Measurements from ENCODE around the gene TRMT112. TPM values are rescaled to one million over a fixed set of nuclear protein-coding genes. Genes with fewer than 3 reads are reported as not detected.

The TRMT112 gene
- total RNA-seq, 1 experiment from 2014 or later: 328 TPM

DNA sequence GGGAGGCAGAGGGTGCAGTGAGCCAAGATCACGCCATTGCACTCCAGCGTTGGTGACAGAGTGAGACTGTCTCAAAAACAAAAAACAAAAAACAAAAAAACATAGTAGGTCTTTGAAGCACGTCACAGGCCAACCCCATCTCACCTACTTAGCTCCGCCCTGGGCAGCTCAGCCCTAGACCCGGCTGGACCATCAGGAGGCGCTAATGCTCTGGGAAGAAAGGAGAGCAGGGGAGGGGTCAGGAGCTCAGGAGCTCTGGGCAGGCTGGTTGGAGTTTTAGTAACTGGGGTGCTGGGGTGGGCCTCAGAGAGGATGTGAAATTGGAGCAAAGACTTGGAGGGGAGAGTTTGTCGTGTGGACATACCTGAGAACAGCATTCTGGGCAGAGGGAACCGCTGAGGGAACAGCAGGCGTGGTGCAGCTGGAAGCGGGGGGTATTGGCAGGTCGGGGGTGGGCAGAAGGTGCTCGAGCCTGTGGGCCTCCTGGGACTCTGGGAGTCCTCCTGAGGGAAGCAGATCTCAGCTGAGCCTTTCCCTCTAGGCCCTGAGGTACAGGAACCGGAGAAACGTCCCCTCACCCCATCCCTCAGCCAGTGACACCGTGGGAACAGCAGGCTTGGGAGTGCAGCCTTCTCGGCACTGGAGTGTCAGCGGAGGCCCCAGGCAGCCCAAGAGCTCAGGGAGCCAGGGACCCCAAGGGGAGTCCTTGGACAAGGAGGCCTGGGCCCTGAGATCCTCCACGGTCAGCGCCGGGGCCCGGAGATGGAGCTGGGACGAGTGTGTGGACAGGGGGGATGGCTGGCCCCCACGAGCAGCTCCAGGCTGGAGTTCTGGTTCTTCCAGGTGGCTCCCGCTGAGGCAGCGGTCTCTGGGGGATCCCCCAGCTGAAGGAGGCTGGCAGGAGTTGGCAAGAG, 39.4 kb upstream of the TRMT112 start:
- Histone ChIP-seq H2AFZ (ENCODE audit: low read depth, low read length, poor library complexity, severe bottlenecking) (no peak overlapping the region), H3K36me3 (ENCODE audit: control insufficient read depth in 1 of 2, insufficient read depth in 2 of 2, low read length in 2 of 2) (peaks cover 0 to 14% of the 10 kb centered on the region in 2 experiments; a peak in 1 of 4 replicates), H3K9me2 (ENCODE audit: insufficient read depth) (no peaks in the 10 kb centered on the region), H3K4me3 (replicated peaks in 1 of 2; ENCODE audit: low read depth in 1 of 2, low read length in 2 of 2) (peak overlapping the region; percentile 23 to 51; a peak in 2 of 4 replicates), H3K4me2 (ENCODE audit: low read length) (peak overlapping the region; percentile 84), H3K9me3 (ENCODE audit: control insufficient read depth in 1 of 2, insufficient read depth in 1 of 2, low read depth in 1 of 2, low read length in 2 of 2) (no peaks in the 10 kb centered on the region), H4K20me1 (ENCODE audit: insufficient read depth) (no peaks in the 10 kb centered on the region), H3K27me3 (ENCODE audit: insufficient read depth, low read length) (no peaks in the 10 kb centered on the region), H3K9ac (ENCODE audit: low read length) (peak overlapping the region; percentile 95), H3K4me1 (ENCODE audit: control insufficient read depth in 1 of 2, insufficient read depth in 2 of 2, low read length in 2 of 2) (peaks cover 28 to 61% of the 10 kb centered on the region in 2 experiments), H3K79me2 (ENCODE audit: insufficient read depth, low read length) (peaks cover 27% of the 10 kb centered on the region; the same call in 1 of the 2 replicates), H3K27ac (ENCODE audit: low read depth, low read length) (peak overlapping the region; percentile 87)
- peak; percentile 66 for ATAC-seq
- CTCF ChIA-PET: interaction anchor here (0.6 to 6.2 kb wide), 32 partner anchors 9 to 382 kb away, joined by 3 to 92 read pairs (median 4); partner anchors contain the start of genes ESRRA, FERMT3, FKBP2 and PLCB3
- POLR2A ChIA-PET: interaction anchor here (1.0 to 3.1 kb wide), 15 partner anchors 10 to 296 kb away, joined by 3 to 12 read pairs (median 4); partner anchors contain the start of genes FKBP2, PRDX5, STIP1 and TRMT112
- intact Hi-C loops (cut with micrococcal nuclease): loop anchor here (5.0 kb wide), 3 partner anchors 91 to 366 kb away; partner anchors contain the start of gene NRXN2
- no TSS peak for BruUV-seq (replicated peaks)
- DNase-seq (ENCODE audit: low read depth, low spot score): peak; percentile 80
- RAD21 ChIA-PET (ENCODE audit: low non-redundant PET in 1 of 2, low total read pairs in 2 of 2, uncharacterized antibody in 2 of 2, unreplicated experiment in 2 of 2): interaction anchor here (0.7 to 3.1 kb wide), 7 partner anchors 24 to 293 kb away, joined by 3 to 29 read pairs (median 4); partner anchors contain the start of genes PRDX5 (in 1 of the 2) and TRMT112 (in 1 of the 2)
- no peak for TF ChIP-seq POLR2AphosphoS5 (IDR thresholded peaks at IDR 0.05; ENCODE audit: low read depth, low read length)
- TF ChIP-seq, protein P1, sequence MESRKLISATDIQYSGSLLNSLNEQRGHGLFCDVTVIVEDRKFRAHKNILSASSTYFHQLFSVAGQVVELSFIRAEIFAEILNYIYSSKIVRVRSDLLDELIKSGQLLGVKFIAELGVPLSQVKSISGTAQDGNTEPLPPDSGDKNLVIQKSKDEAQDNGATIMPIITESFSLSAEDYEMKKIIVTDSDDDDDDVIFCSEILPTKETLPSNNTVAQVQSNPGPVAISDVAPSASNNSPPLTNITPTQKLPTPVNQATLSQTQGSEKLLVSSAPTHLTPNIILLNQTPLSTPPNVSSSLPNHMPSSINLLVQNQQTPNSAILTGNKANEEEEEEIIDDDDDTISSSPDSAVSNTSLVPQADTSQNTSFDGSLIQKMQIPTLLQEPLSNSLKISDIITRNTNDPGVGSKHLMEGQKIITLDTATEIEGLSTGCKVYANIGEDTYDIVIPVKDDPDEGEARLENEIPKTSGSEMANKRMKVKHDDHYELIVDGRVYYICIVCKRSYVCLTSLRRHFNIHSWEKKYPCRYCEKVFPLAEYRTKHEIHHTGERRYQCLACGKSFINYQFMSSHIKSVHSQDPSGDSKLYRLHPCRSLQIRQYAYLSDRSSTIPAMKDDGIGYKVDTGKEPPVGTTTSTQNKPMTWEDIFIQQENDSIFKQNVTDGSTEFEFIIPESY (IDR thresholded peaks at IDR 0.05; ENCODE audit: extremely low read depth, insufficient replicate concordance, low read length): no peak
- no peak for TF ChIP-seq SP1 (IDR thresholded peaks at IDR 0.05; ENCODE audit: low read depth)
- no peak for TF ChIP-seq ZNF274 (IDR thresholded peaks at IDR 0.05; ENCODE audit: low read depth, low read length)
- no peak for TF ChIP-seq SIN3A (IDR thresholded peaks at IDR 0.05; ENCODE audit: low read depth)
- TF ChIP-seq FOSL1 (IDR thresholded peaks at IDR 0.05; ENCODE audit: low read depth): no peak
- no peak for TF ChIP-seq ELF1 (IDR thresholded peaks at IDR 0.05; ENCODE audit: borderline replicate concordance, low read depth)
- TF ChIP-seq, protein P2, sequence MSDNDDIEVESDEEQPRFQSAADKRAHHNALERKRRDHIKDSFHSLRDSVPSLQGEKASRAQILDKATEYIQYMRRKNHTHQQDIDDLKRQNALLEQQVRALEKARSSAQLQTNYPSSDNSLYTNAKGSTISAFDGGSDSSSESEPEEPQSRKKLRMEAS (IDR thresholded peaks at IDR 0.05): no peak
- TF ChIP-seq POLR2A (IDR thresholded peaks at IDR 0.05; ENCODE audit: borderline replicate concordance, extremely low read depth, insufficient read depth, insufficient read length): no peak
- no peak for TF ChIP-seq EGR1 (IDR thresholded peaks at IDR 0.05; ENCODE audit: low read depth)
- TF ChIP-seq RAD21 (IDR thresholded peaks at IDR 0.05; ENCODE audit: low read depth): no peak
- no peak for TF ChIP-seq JUND (IDR thresholded peaks at IDR 0.05)
- TF ChIP-seq CBX3 (IDR thresholded peaks at IDR 0.05; ENCODE audit: low read depth): no peak
- peak in 2 of 3 experiments; percentile 91 to 92; a peak in 4 of 6 replicates for TF ChIP-seq CTCF (IDR thresholded peaks at IDR 0.05 in 2 of 3, conservative IDR thresholded peaks at IDR 0.05 in 1 of 3; ENCODE audit: borderline replicate concordance in 1 of 3, insufficient read depth in 1 of 3, low read depth in 2 of 3, low read length in 2 of 3)
- peak; percentile 39 for TF ChIP-seq TCF7L2 (IDR thresholded peaks at IDR 0.05; ENCODE audit: borderline replicate concordance, extremely low read depth, insufficient read depth, insufficient read length)
- no peak for TF ChIP-seq SRF (IDR thresholded peaks at IDR 0.05; ENCODE audit: low read depth)
- TF ChIP-seq, protein P3, sequence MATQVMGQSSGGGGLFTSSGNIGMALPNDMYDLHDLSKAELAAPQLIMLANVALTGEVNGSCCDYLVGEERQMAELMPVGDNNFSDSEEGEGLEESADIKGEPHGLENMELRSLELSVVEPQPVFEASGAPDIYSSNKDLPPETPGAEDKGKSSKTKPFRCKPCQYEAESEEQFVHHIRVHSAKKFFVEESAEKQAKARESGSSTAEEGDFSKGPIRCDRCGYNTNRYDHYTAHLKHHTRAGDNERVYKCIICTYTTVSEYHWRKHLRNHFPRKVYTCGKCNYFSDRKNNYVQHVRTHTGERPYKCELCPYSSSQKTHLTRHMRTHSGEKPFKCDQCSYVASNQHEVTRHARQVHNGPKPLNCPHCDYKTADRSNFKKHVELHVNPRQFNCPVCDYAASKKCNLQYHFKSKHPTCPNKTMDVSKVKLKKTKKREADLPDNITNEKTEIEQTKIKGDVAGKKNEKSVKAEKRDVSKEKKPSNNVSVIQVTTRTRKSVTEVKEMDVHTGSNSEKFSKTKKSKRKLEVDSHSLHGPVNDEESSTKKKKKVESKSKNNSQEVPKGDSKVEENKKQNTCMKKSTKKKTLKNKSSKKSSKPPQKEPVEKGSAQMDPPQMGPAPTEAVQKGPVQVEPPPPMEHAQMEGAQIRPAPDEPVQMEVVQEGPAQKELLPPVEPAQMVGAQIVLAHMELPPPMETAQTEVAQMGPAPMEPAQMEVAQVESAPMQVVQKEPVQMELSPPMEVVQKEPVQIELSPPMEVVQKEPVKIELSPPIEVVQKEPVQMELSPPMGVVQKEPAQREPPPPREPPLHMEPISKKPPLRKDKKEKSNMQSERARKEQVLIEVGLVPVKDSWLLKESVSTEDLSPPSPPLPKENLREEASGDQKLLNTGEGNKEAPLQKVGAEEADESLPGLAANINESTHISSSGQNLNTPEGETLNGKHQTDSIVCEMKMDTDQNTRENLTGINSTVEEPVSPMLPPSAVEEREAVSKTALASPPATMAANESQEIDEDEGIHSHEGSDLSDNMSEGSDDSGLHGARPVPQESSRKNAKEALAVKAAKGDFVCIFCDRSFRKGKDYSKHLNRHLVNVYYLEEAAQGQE (IDR thresholded peaks at IDR 0.05; ENCODE audit: low read depth): no peak
- TF ChIP-seq CEBPB (IDR thresholded peaks at IDR 0.05; ENCODE audit: low read depth): no peak

Data from HCT116 (cell line).